HTR-8/SVneo (cell line): Measurements from ENCODE around the gene ANKRD33B.
"Not testable (repeated sequence)": the region's sequence is repeated elsewhere in the genome, so short reads cannot be mapped to it uniquely, and the experiment has no call there.

Experiments used
- DNase-seq: peaks from one replicate; pipeline ENCODE4 v3.0.0; 2011; ENCODE audit warnings: low spot score, mixed read lengths; ENCODE audit not compliant: insufficient read length
- FAIRE-seq: peaks from 2 replicates; lab custom pipeline; 2011; peaks lifted over from hg19 to GRCh38; lab: Jason Lieb, UNC

The ANKRD33B gene

GRCh38 chr5:10553476-10553875 is 10.4 kb upstream of the ANKRD33B start:
- no peak for FAIRE-seq
- no peak for DNase-seq

- FAIRE-seq (peak; percentile 48), DNase-seq (peak; percentile 97)
These were observed 8.6 kb upstream of the ANKRD33B start for GRCh38 chr5:10555277-10555684.

- DNase-seq, result peak; percentile 78
- FAIRE-seq, result peak; percentile 62
These were observed 7.5 kb upstream of the ANKRD33B start for GRCh38 chr5:10556289-10556807.

- peak; percentile 71 for FAIRE-seq
These were observed 6.8 kb upstream of the ANKRD33B start for GRCh38 chr5:10556893-10557746.

GRCh38 chr5:10559151-10559550 is 4.7 kb upstream of the ANKRD33B start:
- FAIRE-seq (no peak), DNase-seq (no peak)

More at GRCh38 chr5:10556893-10557746, 6.8 kb upstream of the ANKRD33B start:
- DNase-seq, result no peak

- DNase-seq (no peak), FAIRE-seq (no peak)
These were observed 4.0 kb upstream of the ANKRD33B start for GRCh38 chr5:10559871-10560270.

GRCh38 chr5:10562201-10563109 is 1.4 kb upstream of the ANKRD33B start:
- DNase-seq, result no peak
- FAIRE-seq, result peak; percentile 76

GRCh38 chr5:10563110-10563944 is 543 bp upstream of the ANKRD33B start:
- FAIRE-seq (no peak), DNase-seq (no peak)

GRCh38 chr5:10564838-10565784 is 1.2 kb downstream of the ANKRD33B start:
- DNase-seq, result no peak
- FAIRE-seq, result no peak

GRCh38 chr5:10565785-10566542 is 2.1 kb downstream of the ANKRD33B start:
- DNase-seq (no peak), FAIRE-seq (no peak)

- DNase-seq (no peak), FAIRE-seq (no peak)
These were observed 2.7 kb downstream of the ANKRD33B start for GRCh38 chr5:10566543-10567068.

- FAIRE-seq, result no peak
These were observed 3.3 kb downstream of the ANKRD33B start for GRCh38 chr5:10567121-10567591.

GRCh38 chr5:10567781-10568321 is 4.0 kb downstream of the ANKRD33B start:
- DNase-seq, result no peak
- FAIRE-seq, result no peak

More at GRCh38 chr5:10567121-10567591, 3.3 kb downstream of the ANKRD33B start:
- no peak for DNase-seq

- not testable (repeated sequence) for DNase-seq, FAIRE-seq
These were observed 6.7 kb downstream of the ANKRD33B start for GRCh38 chr5:10570540-10570939.

GRCh38 chr5:10572451-10572850 is 8.6 kb downstream of the ANKRD33B start:
- FAIRE-seq, result no peak
- DNase-seq, result no peak

GRCh38 chr5:10573487-10574145 is 9.7 kb downstream of the ANKRD33B start:
- no peak for FAIRE-seq

GRCh38 chr5:10574879-10575278 is 11.0 kb downstream of the ANKRD33B start:
- not testable (repeated sequence) for DNase-seq, FAIRE-seq

More at GRCh38 chr5:10573487-10574145, 9.7 kb downstream of the ANKRD33B start:
- DNase-seq, result no peak
